WTC11 (cell line): ENCODE data around the gene PODN.

ENCODE experiments used
- ATF2 ChIP-seq: sonication (generic); formaldehyde crosslinking; IDR thresholded peaks from 2 replicates; pipeline ENCODE4 v1.8.1; 2022; ENCODE audit warnings: low read depth, missing genetic modification reagents, borderline replicate concordance
- CREB1 ChIP-seq: sonication (generic); formaldehyde crosslinking; IDR thresholded peaks from 2 replicates; pipeline ENCODE4 v1.8.0; 2023; ENCODE audit warnings: mild to moderate bottlenecking, missing genetic modification reagents
- CTCF ChIP-seq: fragments of 200-600 bp; IDR thresholded peaks from 2 replicates; pipeline ENCODE4 v1.8.0; 2022; ENCODE audit warnings: antibody characterized with exemption
- NR2C2 ChIP-seq: sonication (generic); formaldehyde crosslinking; IDR thresholded peaks from 2 replicates; pipeline ENCODE4 v1.8.0; 2022; ENCODE audit warnings: mild to moderate bottlenecking, missing genetic modification reagents
- NR3C1 ChIP-seq: sonication (generic); formaldehyde crosslinking; conservative IDR thresholded peaks from 2 replicates; pipeline ENCODE4 v1.8.1; 2023; ENCODE audit warnings: low read depth, mild to moderate bottlenecking, missing genetic modification reagents
- SMAD3 ChIP-seq: sonication (generic); formaldehyde crosslinking; IDR thresholded peaks from 2 replicates; pipeline ENCODE4 v1.8.0; 2022; ENCODE audit warnings: missing genetic modification reagents, mild to moderate bottlenecking, borderline replicate concordance
- SP1 ChIP-seq: sonication (generic); formaldehyde crosslinking; conservative IDR thresholded peaks from 2 replicates; pipeline ENCODE4 v1.8.1; 2022; ENCODE audit warnings: missing genetic modification reagents
- TP53 ChIP-seq: sonication (generic); formaldehyde crosslinking; IDR thresholded peaks from 2 replicates; pipeline ENCODE4 v1.8.1; 2023; ENCODE audit warnings: mild to moderate bottlenecking, missing genetic modification reagents
- ZBTB21 ChIP-seq: sonication (generic); formaldehyde crosslinking; IDR thresholded peaks from 2 replicates; pipeline ENCODE4 v1.8.1; 2023; ENCODE audit warnings: mild to moderate bottlenecking, missing genetic modification reagents, borderline replicate concordance
- TF ChIP-seq, protein P1 (sequence below): sonication (generic); formaldehyde crosslinking; IDR thresholded peaks from 2 replicates; pipeline ENCODE4 v1.8.1; 2023; ENCODE audit warnings: mild to moderate bottlenecking, missing genetic modification reagents
- TF ChIP-seq, protein P2 (sequence below): fragments of 250-450 bp; sonication (Bioruptor Pico); IDR thresholded peaks from 2 replicates; pipeline ENCODE4 v2.1.2; 2022; ENCODE audit warnings: mild to moderate bottlenecking, moderate library complexity

DNA sequence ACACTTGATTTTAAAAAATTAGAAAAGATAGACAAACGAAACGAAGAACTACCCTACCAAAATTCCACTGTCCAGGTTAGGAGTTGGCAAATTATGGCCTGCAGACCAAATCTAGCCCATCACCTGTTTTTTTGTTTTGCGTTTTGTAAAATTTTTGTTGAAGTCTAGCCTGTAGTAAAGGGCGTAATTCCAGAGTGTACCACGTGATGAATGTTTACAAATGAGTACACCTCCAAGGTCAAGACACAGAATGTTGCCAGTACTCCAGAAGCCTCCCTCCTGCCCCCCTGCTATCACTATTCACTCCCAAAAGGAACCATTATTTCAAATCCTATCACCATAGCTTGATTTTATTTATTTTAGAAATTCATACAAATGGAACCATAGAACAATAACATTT, 17.1 kb upstream of the PODN start:
- TF ChIP-seq, protein P1, sequence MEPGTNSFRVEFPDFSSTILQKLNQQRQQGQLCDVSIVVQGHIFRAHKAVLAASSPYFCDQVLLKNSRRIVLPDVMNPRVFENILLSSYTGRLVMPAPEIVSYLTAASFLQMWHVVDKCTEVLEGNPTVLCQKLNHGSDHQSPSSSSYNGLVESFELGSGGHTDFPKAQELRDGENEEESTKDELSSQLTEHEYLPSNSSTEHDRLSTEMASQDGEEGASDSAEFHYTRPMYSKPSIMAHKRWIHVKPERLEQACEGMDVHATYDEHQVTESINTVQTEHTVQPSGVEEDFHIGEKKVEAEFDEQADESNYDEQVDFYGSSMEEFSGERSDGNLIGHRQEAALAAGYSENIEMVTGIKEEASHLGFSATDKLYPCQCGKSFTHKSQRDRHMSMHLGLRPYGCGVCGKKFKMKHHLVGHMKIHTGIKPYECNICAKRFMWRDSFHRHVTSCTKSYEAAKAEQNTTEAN (CRISPR knock-in tag), result no peak
- no peak for TF ChIP-seq CTCF
- TF ChIP-seq SMAD3 (CRISPR knock-in tag), result no peak
- TF ChIP-seq TP53 (CRISPR knock-in tag), result no peak
- TF ChIP-seq, protein P2, sequence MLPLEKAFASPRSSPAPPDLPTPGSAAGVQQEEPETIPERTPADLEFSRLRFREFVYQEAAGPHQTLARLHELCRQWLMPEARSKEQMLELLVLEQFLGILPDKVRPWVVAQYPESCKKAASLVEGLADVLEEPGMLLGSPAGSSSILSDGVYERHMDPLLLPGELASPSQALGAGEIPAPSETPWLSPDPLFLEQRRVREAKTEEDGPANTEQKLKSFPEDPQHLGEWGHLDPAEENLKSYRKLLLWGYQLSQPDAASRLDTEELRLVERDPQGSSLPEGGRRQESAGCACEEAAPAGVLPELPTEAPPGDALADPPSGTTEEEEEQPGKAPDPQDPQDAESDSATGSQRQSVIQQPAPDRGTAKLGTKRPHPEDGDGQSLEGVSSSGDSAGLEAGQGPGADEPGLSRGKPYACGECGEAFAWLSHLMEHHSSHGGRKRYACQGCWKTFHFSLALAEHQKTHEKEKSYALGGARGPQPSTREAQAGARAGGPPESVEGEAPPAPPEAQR (CRISPR knock-in tag), result no peak
- no peak for TF ChIP-seq ZBTB21 (CRISPR knock-in tag)
- TF ChIP-seq CREB1 (CRISPR knock-in tag), result no peak
- no peak for TF ChIP-seq NR3C1 (CRISPR knock-in tag)
- no peak for TF ChIP-seq NR2C2 (CRISPR knock-in tag)
- no peak for TF ChIP-seq SP1 (CRISPR knock-in tag)
- TF ChIP-seq ATF2 (CRISPR knock-in tag), result no peak
